ENCODE data around the gene SETD2.
"Not testable (repeated sequence)": the region's sequence is repeated elsewhere in the genome, so short reads cannot be mapped to it uniquely, and the experiment has no call there.

Gene SETD2

GRCh38 chr3:47145272-47145671, 18.6 kb downstream of the SETD2 start:
- H3K9me3 ChIP-seq (ENCODE audit: insufficient read depth, low read length, severe bottlenecking), result no peaks in the 10 kb centered on the region
- TF ChIP-seq EZH2 (IDR thresholded peaks at IDR 0.05; ENCODE audit: borderline replicate concordance, low read depth, low read length, severe bottlenecking) (no peak), CTCF (IDR thresholded peaks at IDR 0.05; ENCODE audit: borderline replicate concordance, extremely low read depth, low read length, poor library complexity, severe bottlenecking) (no peak)
- ATAC-seq (ENCODE audit: insufficient read depth, low read depth) (no peak), DNase-seq (no peak)
- no peak overlapping the region for H3K9ac ChIP-seq (ENCODE audit: low read depth, low read length)
- H3K4me3 ChIP-seq (ENCODE audit: low read depth in 1 of 2, low read length in 2 of 2), result no peak overlapping the region
- H3K4me1 ChIP-seq (ENCODE audit: insufficient read depth, low read length), result peaks cover 8% of the 10 kb centered on the region; the same call in 1 of the 2 replicates
- no peak overlapping the region for H3K27ac ChIP-seq (ENCODE audit: low read length)
- no peaks in the 10 kb centered on the region for H3K36me3 ChIP-seq (ENCODE audit: insufficient read depth, low read length)
- no peaks in the 10 kb centered on the region for H3K27me3 ChIP-seq (ENCODE audit: insufficient read depth, low read length, poor library complexity)
- H4K20me1 ChIP-seq (ENCODE audit: insufficient read depth, low read length), result peaks cover 73% of the 10 kb centered on the region
- no peak overlapping the region for H2AFZ ChIP-seq (ENCODE audit: low read depth, low read length)
- no peak overlapping the region for H3K4me2 ChIP-seq (ENCODE audit: insufficient read depth, low read length)
- peaks cover 98% of the 10 kb centered on the region for H3K79me2 ChIP-seq (ENCODE audit: insufficient read depth, low read length)

GRCh38 chr3:47143068-47143467, 20.8 kb downstream of the SETD2 start:
- Histone ChIP-seq H3K79me2 (ENCODE audit: insufficient read depth, low read length) (peaks cover 99% of the 10 kb centered on the region), H3K4me2 (ENCODE audit: insufficient read depth, low read length) (no peak overlapping the region), H3K4me1 (ENCODE audit: insufficient read depth, low read length) (peaks cover 8% of the 10 kb centered on the region; the same call in 1 of the 2 replicates), H3K9ac (ENCODE audit: low read depth, low read length) (no peak overlapping the region), H3K27ac (ENCODE audit: low read length) (no peak overlapping the region), H3K36me3 (ENCODE audit: insufficient read depth, low read length) (no peaks in the 10 kb centered on the region), H2AFZ (ENCODE audit: low read depth, low read length) (no peak overlapping the region), H3K4me3 (ENCODE audit: low read depth in 1 of 2, low read length in 2 of 2) (no peak overlapping the region), H4K20me1 (ENCODE audit: insufficient read depth, low read length) (peaks cover 74% of the 10 kb centered on the region), H3K27me3 (ENCODE audit: insufficient read depth, low read length, poor library complexity) (no peaks in the 10 kb centered on the region), H3K9me3 (ENCODE audit: insufficient read depth, low read length, severe bottlenecking) (no peaks in the 10 kb centered on the region)
- ATAC-seq (ENCODE audit: insufficient read depth, low read depth), result no peak
- TF ChIP-seq EZH2 (IDR thresholded peaks at IDR 0.05; ENCODE audit: borderline replicate concordance, low read depth, low read length, severe bottlenecking) (no peak), CTCF (IDR thresholded peaks at IDR 0.05; ENCODE audit: borderline replicate concordance, extremely low read depth, low read length, poor library complexity, severe bottlenecking) (no peak)
- DNase-seq, result no peak

- H3K9ac ChIP-seq (ENCODE audit: low read depth, low read length); H3K27ac ChIP-seq (ENCODE audit: low read length); H3K4me3 ChIP-seq (ENCODE audit: low read depth in 1 of 2, low read length in 2 of 2); H3K36me3 ChIP-seq (ENCODE audit: insufficient read depth, low read length); ATAC-seq (ENCODE audit: insufficient read depth, low read depth); H3K27me3 ChIP-seq (ENCODE audit: insufficient read depth, low read length, poor library complexity); H3K9me3 ChIP-seq (ENCODE audit: insufficient read depth, low read length, severe bottlenecking); H2AFZ ChIP-seq (ENCODE audit: low read depth, low read length); H3K4me2 ChIP-seq (ENCODE audit: insufficient read depth, low read length); DNase-seq; H3K4me1 ChIP-seq (ENCODE audit: insufficient read depth, low read length): not testable (repeated sequence)
- peaks cover 98% of the 10 kb centered on the region for H3K79me2 ChIP-seq (ENCODE audit: insufficient read depth, low read length)
- H4K20me1 ChIP-seq (ENCODE audit: insufficient read depth, low read length), result peaks cover 71% of the 10 kb centered on the region
Observed at GRCh38 chr3:47142536-47142935, 21.4 kb downstream of the SETD2 start.

GRCh38 chr3:47140973-47141461, 22.9 kb downstream of the SETD2 start:
- peaks cover 98% of the 10 kb centered on the region for H3K79me2 ChIP-seq (ENCODE audit: insufficient read depth, low read length)
- not testable (repeated sequence) for H3K36me3 ChIP-seq (ENCODE audit: insufficient read depth, low read length); H3K9ac ChIP-seq (ENCODE audit: low read depth, low read length); H3K4me1 ChIP-seq (ENCODE audit: insufficient read depth, low read length); H3K27ac ChIP-seq (ENCODE audit: low read length); H3K27me3 ChIP-seq (ENCODE audit: insufficient read depth, low read length, poor library complexity); H3K4me2 ChIP-seq (ENCODE audit: insufficient read depth, low read length); H3K9me3 ChIP-seq (ENCODE audit: insufficient read depth, low read length, severe bottlenecking); H3K4me3 ChIP-seq (ENCODE audit: low read depth in 1 of 2, low read length in 2 of 2); H2AFZ ChIP-seq (ENCODE audit: low read depth, low read length); DNase-seq
- peaks cover 70% of the 10 kb centered on the region for H4K20me1 ChIP-seq (ENCODE audit: insufficient read depth, low read length)
- ATAC-seq (ENCODE audit: insufficient read depth, low read depth), result peak; percentile 82

DNA sequence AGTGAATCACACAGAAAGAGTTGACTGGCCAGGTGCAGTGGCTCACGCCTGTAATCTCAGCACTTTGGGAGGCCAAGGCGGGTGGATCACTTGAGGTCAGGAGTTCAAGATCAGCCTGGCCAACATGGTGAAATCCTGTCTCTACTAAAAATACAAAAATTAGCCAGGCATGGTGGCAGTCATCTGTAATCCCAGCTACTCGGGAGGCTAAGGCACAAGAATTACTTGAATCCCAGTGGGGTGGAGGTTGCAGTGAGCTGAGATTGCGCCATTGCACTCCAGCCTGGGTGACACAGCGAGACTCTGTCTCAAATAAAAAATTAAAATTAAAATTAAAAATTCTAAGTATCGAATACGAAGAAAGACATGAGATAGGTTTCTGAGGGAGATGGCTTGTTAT, 23.4 kb downstream of the SETD2 start:
- Histone ChIP-seq H3K79me2 (ENCODE audit: insufficient read depth, low read length) (peaks cover 98% of the 10 kb centered on the region), H4K20me1 (ENCODE audit: insufficient read depth, low read length) (peaks cover 70% of the 10 kb centered on the region)
- H3K9ac ChIP-seq (ENCODE audit: low read depth, low read length); H3K27ac ChIP-seq (ENCODE audit: low read length); DNase-seq; H3K4me3 ChIP-seq (ENCODE audit: low read depth in 1 of 2, low read length in 2 of 2); H3K9me3 ChIP-seq (ENCODE audit: insufficient read depth, low read length, severe bottlenecking); H3K4me2 ChIP-seq (ENCODE audit: insufficient read depth, low read length); ATAC-seq (ENCODE audit: insufficient read depth, low read depth); H3K27me3 ChIP-seq (ENCODE audit: insufficient read depth, low read length, poor library complexity); H3K4me1 ChIP-seq (ENCODE audit: insufficient read depth, low read length); H2AFZ ChIP-seq (ENCODE audit: low read depth, low read length); H3K36me3 ChIP-seq (ENCODE audit: insufficient read depth, low read length): not testable (repeated sequence)

Data from DND-41 (cell line).